Naive thymus-derived CD8-positive, alpha-beta T cell (primary cell): Measurements from ENCODE around the gene MAP4K4. TPM values are rescaled to one million over a fixed set of nuclear protein-coding genes. Genes with fewer than 3 reads are reported as not detected.

ENCODE experiments used
- ATAC-seq, 2 donors: fragments of 150-1000 bp; cut with Tn5 transposase in 1 of 2; sonication (Bioruptor Pico), chemical (Tn5 transposase) in 1 of 2; 1 replicate in 1 of 2; 2 replicates in 1 of 2; pipeline ENCODE4 v1.10.0; 2021; ENCODE audit warnings: mild to moderate bottlenecking in 2 of 2, moderate library complexity in 2 of 2
- POLR2A ChIA-PET: fragments of 350-600 bp; sonication (Branson Sonifier 250); formaldehyde crosslinking; loops from one replicate; lab custom pipeline; 2021; ENCODE audit warnings: antibody characterized with exemption; lab: Charles Lee
- DNase-seq, 10 donors: peaks; one replicate each; pipeline versions ENCODE4 v3.0.0 to v3.0.0-alpha.2; 2020 to 2022
- H3K27ac Mint-ChIP-seq, 10 donors: one replicate each; pipeline ENCODE4 v1.8.0; 2020 to 2022; ENCODE audit warnings: mild to moderate bottlenecking in 10 of 10, mixed read lengths in 10 of 10, moderate library complexity in 4 of 10, inconsistent platforms in 1 of 10
- H3K27me3 Mint-ChIP-seq, 5 donors: one replicate each; pipeline ENCODE4 v1.8.0; 2021 to 2022; ENCODE audit warnings: mixed read lengths in 5 of 5
- H3K36me3 Mint-ChIP-seq, 3 donors: one replicate each; pipeline ENCODE4 v1.8.0; 2020 to 2022; ENCODE audit warnings: mixed read lengths in 3 of 3, mild to moderate bottlenecking in 2 of 3, inconsistent platforms in 1 of 3
- H3K4me1 Mint-ChIP-seq, 4 donors: one replicate each; pipeline ENCODE4 v1.8.0; 2021 to 2022; ENCODE audit warnings: mixed read lengths in 4 of 4
- H3K4me3 Mint-ChIP-seq, 10 donors: one replicate each; pipeline ENCODE4 v1.8.0; 2020 to 2022; ENCODE audit warnings: mild to moderate bottlenecking in 10 of 10, mixed read lengths in 10 of 10, moderate library complexity in 6 of 10, inconsistent platforms in 1 of 10
- H3K9me3 Mint-ChIP-seq, 9 donors: one replicate each; pipeline ENCODE4 v1.8.0; 2020 to 2022; ENCODE audit warnings: mixed read lengths in 9 of 9, mild to moderate bottlenecking in 3 of 9, inconsistent platforms in 1 of 9, moderate library complexity in 1 of 9
- polyA plus RNA-seq, 3 donors: library from polyadenylated mRNA; unstranded; fragments of 300-500 nt; fragmentation: Illumina TruSeq; gene quantifications; one replicate each; pipeline ENCODE4 v1.2.3, GENCODE V29; 2021
- total RNA-seq, 8 experiments: library from RNA in 2 of 8; stranded (reverse) in 2 of 8; gene quantifications; one replicate each; pipeline ENCODE4 v1.2.3 and lab custom pipeline; 2021 to 2026

MAP4K4 gene
- total and polyA plus RNA-seq, 5 experiments from 2014 or later, result 9.5 to 122 (median 26.6) TPM

- ATAC-seq, result no peak
These were observed 161.4 kb downstream of the MAP4K4 start for GRCh38 chr2:101858910-101859309.

GRCh38 chr2:101859604-101860003 lies 162.1 kb downstream of the MAP4K4 start:
- H3K36me3 Mint-ChIP-seq, result peaks cover 7 to 90% (median 38%) of the 10 kb centered on the region in 3 donors
- ATAC-seq (no peak), DNase-seq (no peak)
- H3K9me3 Mint-ChIP-seq, result no peaks in the 10 kb centered on the region
- peak overlapping the region in 2 of 10 donors; percentile 12 to 88 for H3K27ac Mint-ChIP-seq
- peaks cover 0 to 26% (median 17%) of the 10 kb centered on the region in 4 donors for H3K4me1 Mint-ChIP-seq
- H3K27me3 Mint-ChIP-seq, result no peaks in the 10 kb centered on the region
- H3K4me3 Mint-ChIP-seq, result no peak overlapping the region
- POLR2A ChIA-PET, result interaction anchor here (1.1 kb wide), 1 partner anchor 37 kb away, joined by 3 read pairs; no protein-coding TSS in a partner anchor

More at GRCh38 chr2:101858910-101859309, 161.4 kb downstream of the MAP4K4 start:
- H3K36me3 Mint-ChIP-seq, result peaks cover 7 to 93% (median 40%) of the 10 kb centered on the region in 3 donors
- H3K4me1 Mint-ChIP-seq, result peaks cover 0 to 31% (median 18%) of the 10 kb centered on the region in 4 donors
- no peaks in the 10 kb centered on the region for H3K27me3 Mint-ChIP-seq
- POLR2A ChIA-PET, result no interaction called here
- DNase-seq, result no peak
- no peak overlapping the region for H3K4me3 Mint-ChIP-seq
- peak overlapping the region in 3 of 10 donors; percentile 46 to 88 (median 49) for H3K27ac Mint-ChIP-seq
- H3K9me3 Mint-ChIP-seq, result no peaks in the 10 kb centered on the region

GRCh38 chr2:101860157-101860556 lies 162.7 kb downstream of the MAP4K4 start:
- Mint-ChIP-seq H3K27ac (peak overlapping the region in 3 of 10 donors; percentile 12 to 88 (median 19)), H3K4me1 (peaks cover 0 to 26% (median 16%) of the 10 kb centered on the region in 4 donors), H3K4me3 (no peak overlapping the region), H3K9me3 (no peaks in the 10 kb centered on the region), H3K36me3 (peaks cover 7 to 90% (median 39%) of the 10 kb centered on the region in 3 donors), H3K27me3 (no peaks in the 10 kb centered on the region)
- POLR2A ChIA-PET, result interaction anchor here (1.1 kb wide), 1 partner anchor 38 kb away, joined by 3 read pairs; no protein-coding TSS in a partner anchor
- ATAC-seq, result peak in 1 of 2 donors; percentile 43
- DNase-seq, result no peak

- Mint-ChIP-seq H3K36me3 (peaks cover 7 to 90% (median 34%) of the 10 kb centered on the region in 3 donors), H3K27me3 (no peaks in the 10 kb centered on the region), H3K4me1 (peaks cover 0 to 26% (median 15%) of the 10 kb centered on the region in 4 donors), H3K9me3 (no peaks in the 10 kb centered on the region), H3K4me3 (peak overlapping the region in 1 of 10 donors; percentile 26), H3K27ac (peak overlapping the region in 6 of 10 donors; percentile 10 to 88 (median 68))
- ATAC-seq (no peak), DNase-seq (no peak)
- POLR2A ChIA-PET, result interaction anchor here (1.1 kb wide), 1 partner anchor 38 kb away, joined by 3 read pairs; no protein-coding TSS in a partner anchor
These were observed 163.3 kb downstream of the MAP4K4 start for GRCh38 chr2:101860782-101861181.

- peaks cover 0 to 26% (median 14%) of the 10 kb centered on the region in 4 donors for H3K4me1 Mint-ChIP-seq
- DNase-seq (no peak), ATAC-seq (no peak)
- no peak overlapping the region for H3K4me3 Mint-ChIP-seq
- H3K36me3 Mint-ChIP-seq, result peaks cover 7 to 92% (median 33%) of the 10 kb centered on the region in 3 donors
- peak overlapping the region in 7 of 10 donors; percentile 10 to 88 (median 61) for H3K27ac Mint-ChIP-seq
- H3K27me3 Mint-ChIP-seq, result no peaks in the 10 kb centered on the region
- no peaks in the 10 kb centered on the region for H3K9me3 Mint-ChIP-seq
- POLR2A ChIA-PET, result no interaction called here
These were observed 163.9 kb downstream of the MAP4K4 start for GRCh38 chr2:101861382-101861781.

- Mint-ChIP-seq H3K9me3 (no peaks in the 10 kb centered on the region), H3K27ac (peak overlapping the region in 3 of 10 donors; percentile 31 to 44 (median 39)), H3K4me1 (peaks cover 0 to 18% (median 10%) of the 10 kb centered on the region in 4 donors), H3K4me3 (no peak overlapping the region), H3K36me3 (peaks cover 7 to 93% (median 42%) of the 10 kb centered on the region in 3 donors), H3K27me3 (no peaks in the 10 kb centered on the region)
- DNase-seq, result no peak
- POLR2A ChIA-PET, result no interaction called here
- ATAC-seq, result no peak
These were observed 166.0 kb downstream of the MAP4K4 start for GRCh38 chr2:101863534-101863933.

GRCh38 chr2:101864426-101864825 lies 166.9 kb downstream of the MAP4K4 start:
- ATAC-seq (no peak), DNase-seq (no peak)
- no peaks in the 10 kb centered on the region for H3K27me3 Mint-ChIP-seq
- H3K4me1 Mint-ChIP-seq, result peaks cover 0 to 18% (median 9%) of the 10 kb centered on the region in 4 donors
- peaks cover 7 to 92% (median 45%) of the 10 kb centered on the region in 3 donors for H3K36me3 Mint-ChIP-seq
- H3K9me3 Mint-ChIP-seq, result no peaks in the 10 kb centered on the region
- no peak overlapping the region for H3K4me3 Mint-ChIP-seq
- H3K27ac Mint-ChIP-seq, result peak overlapping the region in 5 of 10 donors; percentile 42 to 66 (median 55)
- POLR2A ChIA-PET, result no interaction called here

- DNase-seq (no peak), ATAC-seq (no peak)
- Mint-ChIP-seq H3K27ac (peak overlapping the region in 3 of 10 donors; percentile 19 to 82 (median 29)), H3K27me3 (no peaks in the 10 kb centered on the region), H3K4me1 (no peaks in the 10 kb centered on the region), H3K36me3 (peaks cover 3 to 93% (median 44%) of the 10 kb centered on the region in 3 donors), H3K4me3 (no peak overlapping the region), H3K9me3 (no peaks in the 10 kb centered on the region)
- POLR2A ChIA-PET, result no interaction called here
These were observed 171.0 kb downstream of the MAP4K4 start for GRCh38 chr2:101868525-101868924.

GRCh38 chr2:101869527-101869926 lies 172.0 kb downstream of the MAP4K4 start:
- Mint-ChIP-seq H3K27me3 (no peaks in the 10 kb centered on the region), H3K4me1 (no peaks in the 10 kb centered on the region), H3K4me3 (no peak overlapping the region), H3K36me3 (peaks cover 0 to 97% (median 47%) of the 10 kb centered on the region in 3 donors), H3K27ac (peak overlapping the region in 2 of 10 donors; percentile 25 to 43), H3K9me3 (no peaks in the 10 kb centered on the region)
- DNase-seq (no peak), ATAC-seq (no peak)
- POLR2A ChIA-PET, result no interaction called here

- Mint-ChIP-seq H3K9me3 (no peaks in the 10 kb centered on the region), H3K27me3 (no peaks in the 10 kb centered on the region), H3K27ac (peak overlapping the region in 2 of 10 donors; percentile 2 to 35), H3K4me1 (no peaks in the 10 kb centered on the region), H3K4me3 (no peak overlapping the region), H3K36me3 (peaks cover 2 to 98% (median 48%) of the 10 kb centered on the region in 3 donors)
- ATAC-seq, result no peak
- no peak for DNase-seq
- POLR2A ChIA-PET, result no interaction called here
These were observed 172.9 kb downstream of the MAP4K4 start for GRCh38 chr2:101870444-101870843.

- no peak for DNase-seq
- peak overlapping the region in 5 of 10 donors; percentile 51 to 84 (median 63) for H3K27ac Mint-ChIP-seq
- POLR2A ChIA-PET, result no interaction called here
- H3K4me3 Mint-ChIP-seq, result peak overlapping the region in 1 of 10 donors; percentile 45
- ATAC-seq, result no peak
- H3K36me3 Mint-ChIP-seq, result peaks cover 13 to 98% (median 49%) of the 10 kb centered on the region in 3 donors
- H3K9me3 Mint-ChIP-seq, result no peaks in the 10 kb centered on the region
- H3K27me3 Mint-ChIP-seq, result no peaks in the 10 kb centered on the region
- peaks cover 0 to 3% (median 0%) of the 10 kb centered on the region in 4 donors for H3K4me1 Mint-ChIP-seq
These were observed 174.0 kb downstream of the MAP4K4 start for GRCh38 chr2:101871480-101871879.

GRCh38 chr2:101872480-101872879 lies 175.0 kb downstream of the MAP4K4 start:
- no peak for ATAC-seq
- H3K27me3 Mint-ChIP-seq, result no peaks in the 10 kb centered on the region
- peak overlapping the region in 4 of 10 donors; percentile 34 to 72 (median 50) for H3K27ac Mint-ChIP-seq
- no peaks in the 10 kb centered on the region for H3K9me3 Mint-ChIP-seq
- POLR2A ChIA-PET, result no interaction called here
- no peak for DNase-seq
- H3K36me3 Mint-ChIP-seq, result peaks cover 13 to 98% (median 46%) of the 10 kb centered on the region in 3 donors
- H3K4me3 Mint-ChIP-seq, result no peak overlapping the region
- peaks cover 0 to 3% (median 0%) of the 10 kb centered on the region in 4 donors for H3K4me1 Mint-ChIP-seq

GRCh38 chr2:101873543-101873942 lies 176.0 kb downstream of the MAP4K4 start:
- H3K27me3 Mint-ChIP-seq, result no peaks in the 10 kb centered on the region
- POLR2A ChIA-PET, result interaction anchor here (1.0 kb wide), 1 partner anchor 454 kb away, joined by 3 read pairs; no protein-coding TSS in a partner anchor
- peaks cover 0 to 3% (median under 1%) of the 10 kb centered on the region in 4 donors for H3K4me1 Mint-ChIP-seq
- H3K9me3 Mint-ChIP-seq, result no peaks in the 10 kb centered on the region
- peak in 1 of 10 donors; percentile 14 for DNase-seq
- no peak for ATAC-seq
- no peak overlapping the region for H3K4me3 Mint-ChIP-seq
- peak overlapping the region in 5 of 10 donors; percentile 0 to 34 (median 18) for H3K27ac Mint-ChIP-seq
- peaks cover 13 to 96% (median 40%) of the 10 kb centered on the region in 3 donors for H3K36me3 Mint-ChIP-seq
